A172 (cell line): ENCODE data around the gene ZDBF2. TPM values are rescaled to one million over a fixed set of nuclear protein-coding genes. Genes with fewer than 3 reads are reported as not detected.
"Not testable (repeated sequence)": the region's sequence is repeated elsewhere in the genome, so short reads cannot be mapped to it uniquely, and the experiment has no call there.

Experiments used
- DNase-seq: peaks from one replicate; pipeline ENCODE4 v3.0.0-alpha.2; 2015; ENCODE audit warnings: low spot score
- total RNA-seq: library from RNA; depleted of rRNA; stranded (reverse); fragments of >200 nt; shearing (Covaris generic); gene quantifications from 2 replicates; pipeline ENCODE4 v1.2.3, GENCODE V29; 2014; rRNA removed

The ZDBF2 gene
- total RNA-seq, 1 experiment from 2014 or later = 26.2 TPM

- DNase-seq = no peak
Measured at GRCh38 chr2:206323486-206323885, 49.0 kb downstream of the ZDBF2 start.

GRCh38 chr2:206324869-206325268 is 50.4 kb downstream of the ZDBF2 start:
- DNase-seq = no peak

- no peak for DNase-seq
Measured at GRCh38 chr2:206328974-206329373, 54.5 kb downstream of the ZDBF2 start.

- no peak for DNase-seq
Measured at GRCh38 chr2:206336861-206337260, 62.4 kb downstream of the ZDBF2 start.

- no peak for DNase-seq
Measured at GRCh38 chr2:206337956-206338355, 63.5 kb downstream of the ZDBF2 start.

GRCh38 chr2:206341396-206341795 is 66.9 kb downstream of the ZDBF2 start:
- no peak for DNase-seq

GRCh38 chr2:206343144-206343543 is 68.7 kb downstream of the ZDBF2 start:
- no peak for DNase-seq

- DNase-seq = no peak
Measured at GRCh38 chr2:206343816-206344215, 69.4 kb downstream of the ZDBF2 start.

- no peak for DNase-seq
Measured at GRCh38 chr2:206345606-206346005, 71.1 kb downstream of the ZDBF2 start.

- no peak for DNase-seq
Measured at GRCh38 chr2:206349375-206349774, 74.9 kb downstream of the ZDBF2 start.

GRCh38 chr2:206352571-206352970 is 78.1 kb downstream of the ZDBF2 start:
- no peak for DNase-seq

- DNase-seq = no peak
Measured at GRCh38 chr2:206353685-206354084, 79.2 kb downstream of the ZDBF2 start.

GRCh38 chr2:206354129-206354528 is 79.7 kb downstream of the ZDBF2 start:
- DNase-seq = no peak

GRCh38 chr2:206356840-206357239 is 82.4 kb downstream of the ZDBF2 start:
- not testable (repeated sequence) for DNase-seq

- not testable (repeated sequence) for DNase-seq
Measured at GRCh38 chr2:206360840-206361239, 86.4 kb downstream of the ZDBF2 start.

- no peak for DNase-seq
Measured at GRCh38 chr2:206361407-206362045, 87.1 kb downstream of the ZDBF2 start.

Other genes starting within 250 kb of the ZDBF2 start
- 4.2 and 6.2 TPM in 2 replicates for gene INO80D, start 188.5 kb upstream of the ZDBF2 start, total RNA-seq
- 211 and 212 TPM in 2 replicates for gene NDUFS1, start 115.2 kb upstream of the ZDBF2 start, total RNA-seq
- gene EEF1B2, start 114.8 kb upstream of the ZDBF2 start, total RNA-seq = 616 and 655 TPM in 2 replicates
- 4.6 and 4.9 TPM in 2 replicates for gene ADAM23, start 168.9 kb downstream of the ZDBF2 start, total RNA-seq